Activated CD8-positive, alpha-beta memory T cell treated with anti-CD3 and anti-CD28 coated beads, Interleukin-2, amount 50 U/mL, for 24 hours (primary cell): ENCODE data around the gene ENOX1.

ENCODE experiments used
- DNase-seq: peaks from one replicate; pipeline ENCODE4 v3.0.0-alpha.2; 2020; ENCODE audit errors: extremely low read depth

Gene ENOX1

DNA sequence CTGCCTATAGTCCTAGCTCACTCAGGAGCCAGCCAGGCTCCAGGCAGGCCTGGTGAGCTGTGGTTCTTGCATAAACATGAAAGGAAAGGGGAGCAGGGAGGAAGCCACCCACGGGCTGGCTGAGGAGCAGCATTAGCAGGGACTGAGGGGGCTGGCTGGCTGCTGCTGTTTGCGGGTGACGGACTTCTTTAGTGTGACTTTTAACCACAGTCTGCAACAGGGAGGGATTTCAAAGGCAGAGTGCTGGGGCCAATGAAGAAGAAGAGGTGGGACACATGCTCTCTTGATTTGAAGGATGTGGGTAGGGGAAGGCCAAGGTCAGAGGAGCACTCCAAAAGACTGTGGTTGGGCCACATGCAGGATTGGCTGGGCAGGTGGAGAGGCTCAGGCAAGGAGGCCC is 540.4 kb downstream of the ENOX1 start:
- DNase-seq, result no peak

DNA sequence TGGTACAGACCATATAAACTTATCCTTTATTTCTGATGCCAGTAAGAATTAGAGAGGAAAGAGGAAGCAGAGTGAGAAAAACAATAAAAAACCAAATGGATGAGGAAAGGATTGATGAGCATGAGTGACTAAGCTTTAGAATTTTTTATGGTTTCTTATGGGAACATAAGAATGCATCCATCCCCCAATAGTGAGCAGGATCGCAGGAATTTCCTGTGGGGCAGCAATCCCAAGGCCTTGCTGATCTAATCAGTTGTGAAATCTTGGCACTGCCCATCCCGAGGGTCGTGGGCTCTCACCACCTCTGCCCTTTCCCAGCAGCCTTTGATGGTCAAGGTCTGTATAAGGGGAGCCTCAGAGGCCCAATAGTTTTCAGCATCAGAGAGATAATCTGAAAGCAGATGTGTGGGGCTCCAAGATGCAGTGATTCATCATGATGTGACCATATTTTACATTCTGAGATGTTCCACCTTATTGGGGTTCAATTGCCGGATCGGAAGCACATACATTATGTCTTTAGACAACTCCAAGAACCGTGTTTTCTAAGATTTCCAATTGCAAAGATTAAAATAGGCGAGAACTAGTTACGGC is 541.3 kb downstream of the ENOX1 start:
- no peak for DNase-seq

- DNase-seq, result no peak
Measured at GRCh38 chr13:43244481-43244880, 542.3 kb downstream of the ENOX1 start.

DNA sequence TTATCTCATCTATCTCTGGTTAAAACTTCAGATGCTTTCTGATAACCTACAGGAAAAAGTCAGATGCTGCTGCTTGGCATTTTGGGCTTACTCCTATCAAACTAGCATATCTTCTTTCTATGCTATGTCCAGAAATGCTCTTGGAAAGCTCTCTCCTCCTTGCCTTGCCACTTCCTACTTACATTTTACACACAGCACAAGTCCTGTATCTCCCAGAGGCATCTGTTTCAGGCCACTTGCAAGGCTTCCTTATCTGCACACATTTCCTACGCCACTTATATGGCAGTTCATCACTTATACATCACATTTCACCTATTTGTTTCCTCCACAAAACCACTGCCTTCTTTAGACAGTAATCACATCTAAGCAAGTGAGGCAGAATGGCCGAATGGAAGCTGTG is 543.1 kb downstream of the ENOX1 start:
- DNase-seq, result no peak

- no peak for DNase-seq
Measured at GRCh38 chr13:43242040-43242439, 544.7 kb downstream of the ENOX1 start.

- no peak for DNase-seq
Measured at GRCh38 chr13:43240278-43240677, 546.5 kb downstream of the ENOX1 start.

DNA sequence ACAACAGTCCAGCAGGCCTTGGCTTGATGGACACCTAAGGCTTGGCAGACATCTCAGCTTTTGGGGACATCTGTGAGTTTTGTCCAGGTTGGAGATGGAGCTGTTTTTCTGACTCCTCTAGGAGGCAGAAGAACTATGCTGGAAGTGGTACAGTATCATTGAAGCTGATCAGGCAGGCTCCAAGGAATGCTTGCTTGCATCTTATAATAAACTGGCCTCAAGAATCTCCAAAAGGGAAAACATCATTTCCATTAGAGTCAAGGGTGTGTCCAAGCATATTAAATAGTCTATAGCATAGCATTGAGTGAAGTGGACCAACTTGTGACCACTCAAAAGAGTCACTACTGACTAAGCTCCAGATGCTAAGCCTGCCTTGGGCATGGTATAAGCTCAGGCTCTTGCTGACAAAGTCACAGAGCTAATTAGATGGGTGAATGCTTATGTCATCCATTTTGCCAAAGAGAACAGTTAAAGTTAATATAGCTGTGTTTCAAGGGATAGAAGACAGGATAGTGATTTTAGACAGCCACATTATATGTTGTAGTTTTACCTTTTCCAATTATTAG is 547.4 kb downstream of the ENOX1 start:
- DNase-seq, result no peak

- no peak for DNase-seq
Measured at GRCh38 chr13:43238341-43239083, 548.3 kb downstream of the ENOX1 start.

DNA sequence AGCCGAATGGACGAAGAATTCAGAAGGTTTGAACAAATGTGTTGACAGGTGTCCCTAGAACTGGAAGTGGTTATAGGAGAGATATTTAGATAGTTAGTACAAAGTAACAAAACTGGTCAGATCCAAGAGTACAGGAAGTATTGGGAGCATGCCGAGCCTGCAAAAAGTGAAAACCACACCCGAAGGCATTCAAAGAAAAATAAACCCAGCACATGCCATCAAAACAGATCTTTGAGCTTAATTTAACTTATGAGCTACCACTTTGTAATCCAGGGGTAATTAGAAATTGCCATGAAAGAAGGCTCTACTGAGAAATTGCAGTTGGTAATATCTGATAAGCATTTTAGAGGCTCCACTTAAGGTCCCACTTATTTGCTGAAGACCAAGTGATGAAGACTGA is 549.2 kb downstream of the ENOX1 start:
- no peak for DNase-seq

DNA sequence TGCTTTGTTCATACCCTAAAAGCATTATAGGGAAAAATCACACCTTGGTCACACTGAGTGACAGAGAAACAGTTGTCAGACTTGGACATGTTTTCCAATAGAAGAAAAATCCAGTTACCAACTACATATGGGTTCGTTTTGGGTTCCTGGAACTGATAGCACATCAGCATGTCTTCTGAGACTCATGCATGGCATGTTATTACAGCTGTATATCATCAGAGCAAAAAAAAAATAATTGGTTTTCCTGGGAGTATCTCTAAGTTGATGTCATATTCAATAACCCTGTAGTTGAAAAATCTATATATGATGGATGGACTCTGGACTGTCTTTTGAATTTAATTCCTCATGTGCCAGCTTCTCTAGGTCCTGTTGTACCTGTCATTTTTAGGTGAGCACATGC is 551.7 kb downstream of the ENOX1 start:
- DNase-seq, result no peak

- no peak for DNase-seq
Measured at GRCh38 chr13:43232873-43233265, 553.9 kb downstream of the ENOX1 start.

GRCh38 chr13:43232144-43232872 is 554.5 kb downstream of the ENOX1 start:
- DNase-seq, result no peak

- no peak for DNase-seq
Measured at GRCh38 chr13:43230989-43231388, 555.8 kb downstream of the ENOX1 start.

GRCh38 chr13:43229506-43229905 is 557.3 kb downstream of the ENOX1 start:
- no peak for DNase-seq

GRCh38 chr13:43227721-43228120 is 559.1 kb downstream of the ENOX1 start:
- no peak for DNase-seq

- no peak for DNase-seq
Measured at GRCh38 chr13:43223216-43223615, 563.6 kb downstream of the ENOX1 start.

DNA sequence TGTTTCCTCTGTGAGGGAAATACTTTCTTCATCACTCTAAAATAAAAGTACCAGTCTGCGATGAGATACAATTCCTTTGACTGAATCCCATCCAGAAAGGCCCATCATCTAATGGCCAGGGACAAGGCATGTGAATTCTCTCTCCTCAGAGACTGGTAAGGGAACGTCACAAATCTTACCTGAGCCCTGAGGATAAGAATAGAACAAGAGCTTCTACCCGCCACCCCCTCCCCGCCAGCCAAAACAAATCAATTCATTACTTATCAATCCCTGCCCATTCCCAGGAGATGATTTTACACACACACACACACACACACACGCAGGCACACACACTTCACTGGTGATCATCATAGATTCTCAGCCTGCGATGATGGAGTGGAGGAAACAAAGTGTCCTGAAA is 564.7 kb downstream of the ENOX1 start:
- no peak for DNase-seq

GRCh38 chr13:43221611-43222010 is 565.2 kb downstream of the ENOX1 start:
- no peak for DNase-seq

- DNase-seq, result no peak
Measured at GRCh38 chr13:43220873-43221595, 565.7 kb downstream of the ENOX1 start.

GRCh38 chr13:43214124-43214523 is 572.6 kb downstream of the ENOX1 start:
- DNase-seq, result no peak

- DNase-seq, result no peak
Measured at GRCh38 chr13:43206838-43207237, 579.9 kb downstream of the ENOX1 start.

GRCh38 chr13:43205416-43205815 is 581.4 kb downstream of the ENOX1 start:
- no peak for DNase-seq
